Vein endothelial cell (primary cell): ENCODE measurements around the gene CMTM6. TPM values are rescaled to one million over a fixed set of nuclear protein-coding genes. Genes with fewer than 3 reads are reported as not detected.

Experiments
- small RNA-seq: library from RNA; depleted of rRNA; stranded (forward); fragments of <200 nt; gene quantifications from one replicate; pipeline ENCODE3, GENCODE V24; 2012
- total RNA-seq: library from RNA; depleted of rRNA; stranded (reverse); fragments of >200 nt; gene quantifications from 2 replicates; pipeline ENCODE4 v1.2.3, GENCODE V29; 2012

The CMTM6 gene
- 96.4 and 106 TPM in 2 replicates for total RNA-seq

GRCh38 chr3:32502118-32502945 lies at the start of gene CMTM6:
CMTM6 (minus strand) TSS chr3:32502852; CDS start chr3:32502745, 107 bp downstream.

Small RNA genes lying within 50 kb of the gene (small RNA-seq; reads per million reads assigned to genes)
- 0.27 reads per million, percentile 4 among the genes with 10 or more reads in this experiment for gene MIR548AY

Other genes with a start within 250 kb of the CMTM6 start
- gene CMTM7, start 111.0 kb downstream of the CMTM6 start, total RNA-seq = 46.2 and 58.5 TPM in 2 replicates
- gene DYNC1LI1, start 68.0 kb upstream of the CMTM6 start, total RNA-seq = 31.7 and 55.6 TPM in 2 replicates
- 21.6 and 25.6 TPM in 2 replicates for gene CNOT10, start 182.3 kb upstream of the CMTM6 start, total RNA-seq